Measurements from ENCODE around the gene PTCD1.

GRCh38 chr7:99457650-99458493 lies 19.3 kb upstream of the PTCD1 start:
- no peak for TF ChIP-seq TBP (optimal IDR thresholded peaks at IDR 0.05; ENCODE audit: low read depth, low read length)
- peak; percentile 48 for TF ChIP-seq FIP1L1 (IDR thresholded peaks at IDR 0.05; ENCODE audit: low read depth, low read length, poor library complexity, severe bottlenecking)
- TF ChIP-seq CTCF (IDR thresholded peaks at IDR 0.05 in 2 of 3, conservative IDR thresholded peaks at IDR 0.05 in 1 of 3; ENCODE audit: insufficient read depth in 2 of 3, low read depth in 1 of 3, low read length in 3 of 3) = no peak
- peak; percentile 66 for TF ChIP-seq RBFOX2 (IDR thresholded peaks at IDR 0.05; ENCODE audit: low read depth, low read length)
- no peak for TF ChIP-seq ZNF274 (IDR thresholded peaks at IDR 0.05; ENCODE audit: borderline replicate concordance, low read depth, low read length)
- TF ChIP-seq ZNF785 (CRISPR knock-in tag; IDR thresholded peaks at IDR 0.05) = no peak
- TF ChIP-seq POLR2A (conservative IDR thresholded peaks at IDR 0.05) = peak; percentile 79
- TF ChIP-seq, protein P1, sequence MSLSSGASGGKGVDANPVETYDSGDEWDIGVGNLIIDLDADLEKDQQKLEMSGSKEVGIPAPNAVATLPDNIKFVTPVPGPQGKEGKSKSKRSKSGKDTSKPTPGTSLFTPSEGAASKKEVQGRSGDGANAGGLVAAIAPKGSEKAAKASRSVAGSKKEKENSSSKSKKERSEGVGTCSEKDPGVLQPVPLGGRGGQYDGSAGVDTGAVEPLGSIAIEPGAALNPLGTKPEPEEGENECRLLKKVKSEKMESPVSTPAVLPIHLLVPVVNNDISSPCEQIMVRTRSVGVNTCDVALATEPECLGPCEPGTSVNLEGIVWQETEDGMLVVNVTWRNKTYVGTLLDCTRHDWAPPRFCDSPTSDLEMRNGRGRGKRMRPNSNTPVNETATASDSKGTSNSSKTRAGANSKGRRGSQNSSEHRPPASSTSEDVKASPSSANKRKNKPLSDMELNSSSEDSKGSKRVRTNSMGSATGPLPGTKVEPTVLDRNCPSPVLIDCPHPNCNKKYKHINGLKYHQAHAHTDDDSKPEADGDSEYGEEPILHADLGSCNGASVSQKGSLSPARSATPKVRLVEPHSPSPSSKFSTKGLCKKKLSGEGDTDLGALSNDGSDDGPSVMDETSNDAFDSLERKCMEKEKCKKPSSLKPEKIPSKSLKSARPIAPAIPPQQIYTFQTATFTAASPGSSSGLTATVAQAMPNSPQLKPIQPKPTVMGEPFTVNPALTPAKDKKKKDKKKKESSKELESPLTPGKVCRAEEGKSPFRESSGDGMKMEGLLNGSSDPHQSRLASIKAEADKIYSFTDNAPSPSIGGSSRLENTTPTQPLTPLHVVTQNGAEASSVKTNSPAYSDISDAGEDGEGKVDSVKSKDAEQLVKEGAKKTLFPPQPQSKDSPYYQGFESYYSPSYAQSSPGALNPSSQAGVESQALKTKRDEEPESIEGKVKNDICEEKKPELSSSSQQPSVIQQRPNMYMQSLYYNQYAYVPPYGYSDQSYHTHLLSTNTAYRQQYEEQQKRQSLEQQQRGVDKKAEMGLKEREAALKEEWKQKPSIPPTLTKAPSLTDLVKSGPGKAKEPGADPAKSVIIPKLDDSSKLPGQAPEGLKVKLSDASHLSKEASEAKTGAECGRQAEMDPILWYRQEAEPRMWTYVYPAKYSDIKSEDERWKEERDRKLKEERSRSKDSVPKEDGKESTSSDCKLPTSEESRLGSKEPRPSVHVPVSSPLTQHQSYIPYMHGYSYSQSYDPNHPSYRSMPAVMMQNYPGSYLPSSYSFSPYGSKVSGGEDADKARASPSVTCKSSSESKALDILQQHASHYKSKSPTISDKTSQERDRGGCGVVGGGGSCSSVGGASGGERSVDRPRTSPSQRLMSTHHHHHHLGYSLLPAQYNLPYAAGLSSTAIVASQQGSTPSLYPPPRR (CRISPR knock-in tag; IDR thresholded peaks at IDR 0.05; ENCODE audit: borderline replicate concordance) = no peak
- TF ChIP-seq FUS (optimal IDR thresholded peaks at IDR 0.05; ENCODE audit: low read depth, low read length) = no peak
- TF ChIP-seq MAFF (IDR thresholded peaks at IDR 0.05; ENCODE audit: low read length) = no peak
- no peak for TF ChIP-seq RAD21 (CRISPR knock-in tag; conservative IDR thresholded peaks at IDR 0.05 in 1 of 2, IDR thresholded peaks at IDR 0.05 in 1 of 2)
- TF ChIP-seq NR2C1 (IDR thresholded peaks at IDR 0.05) = no peak
- no peak for TF ChIP-seq NR2C1 (tag; IDR thresholded peaks at IDR 0.05)
- no peak for TF ChIP-seq JUND (IDR thresholded peaks at IDR 0.05; ENCODE audit: borderline replicate concordance, low read depth, low read length)
- no peak for TF ChIP-seq JUND (tag; IDR thresholded peaks at IDR 0.05; ENCODE audit: borderline replicate concordance, low read depth, low read length)
- no peak for TF ChIP-seq MCM5 (IDR thresholded peaks at IDR 0.05; ENCODE audit: low read depth)
